Stimulated activated naive B cell treated with anti-CD40 and anti-IgM and Interleukin-4, amounts not matched to agents 10 μg/mL and 1 μg/mL and 100 μg/mL, for 72 hours (primary cell): Measurements from ENCODE around the gene TMEM163.
"Not testable (repeated sequence)": the region's sequence is repeated elsewhere in the genome, so short reads cannot be mapped to it uniquely, and the experiment has no call there.

Experiments
- ATAC-seq, 2 donors: fragments of 150-1000 bp; cut with Tn5 transposase; replicated peaks; 2 replicates each; pipeline ENCODE4 v1.10.0; 2021; ENCODE audit warnings: moderate library complexity in 1 of 2
- DNase-seq: peaks from one replicate; pipeline ENCODE4 v3.0.0; 2021
- H3K27ac Mint-ChIP-seq: one replicate; pipeline ENCODE4 v1.8.0; 2022; ENCODE audit warnings: mild to moderate bottlenecking, mixed read lengths
- H3K27me3 Mint-ChIP-seq, 2 donors: one replicate each; pipeline ENCODE4 v1.8.0; 2022; ENCODE audit warnings: mixed read lengths in 2 of 2
- H3K36me3 Mint-ChIP-seq, 2 donors: one replicate each; pipeline ENCODE4 v1.8.0; 2022; ENCODE audit warnings: mixed read lengths in 2 of 2, mild to moderate bottlenecking in 1 of 2
- H3K4me1 Mint-ChIP-seq, 2 donors: one replicate each; pipeline ENCODE4 v1.8.0; 2022; ENCODE audit warnings: mixed read lengths in 2 of 2, mild to moderate bottlenecking in 1 of 2
- H3K4me3 Mint-ChIP-seq, 2 donors: one replicate each; pipeline ENCODE4 v1.8.0; 2022; ENCODE audit warnings: mild to moderate bottlenecking in 2 of 2, mixed read lengths in 2 of 2, moderate library complexity in 1 of 2
- H3K9me3 Mint-ChIP-seq, 2 donors: one replicate each; pipeline ENCODE4 v1.8.0; 2022; ENCODE audit warnings: mixed read lengths in 2 of 2, mild to moderate bottlenecking in 1 of 2

TMEM163 gene

DNA sequence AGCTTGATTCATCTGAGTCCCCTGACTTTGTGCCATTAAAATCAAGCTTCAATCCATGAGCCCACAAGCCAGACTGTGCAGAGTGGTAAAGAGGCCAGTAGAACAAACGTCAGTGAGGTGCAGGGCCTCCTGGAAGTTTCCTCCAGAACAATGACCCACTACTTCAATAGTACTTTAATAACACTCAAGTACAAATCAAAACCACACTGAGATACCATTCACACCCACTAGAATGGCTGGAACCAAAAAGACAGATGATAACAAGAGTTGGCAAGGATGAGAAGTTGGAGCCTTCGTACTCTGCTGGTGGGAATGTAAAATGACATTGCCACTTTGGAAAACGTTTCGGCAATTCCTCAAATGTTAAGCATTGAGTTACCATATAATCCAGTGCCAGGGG is 181.1 kb downstream of the TMEM163 start:
- DNase-seq (no peak), ATAC-seq (no peak)
- Mint-ChIP-seq H3K27me3 (no peaks in the 10 kb centered on the region), H3K9me3 (no peaks in the 10 kb centered on the region), H3K4me1 (no peaks in the 10 kb centered on the region), H3K4me3 (no peak overlapping the region), H3K27ac (no peak overlapping the region), H3K36me3 (no peaks in the 10 kb centered on the region)

DNA sequence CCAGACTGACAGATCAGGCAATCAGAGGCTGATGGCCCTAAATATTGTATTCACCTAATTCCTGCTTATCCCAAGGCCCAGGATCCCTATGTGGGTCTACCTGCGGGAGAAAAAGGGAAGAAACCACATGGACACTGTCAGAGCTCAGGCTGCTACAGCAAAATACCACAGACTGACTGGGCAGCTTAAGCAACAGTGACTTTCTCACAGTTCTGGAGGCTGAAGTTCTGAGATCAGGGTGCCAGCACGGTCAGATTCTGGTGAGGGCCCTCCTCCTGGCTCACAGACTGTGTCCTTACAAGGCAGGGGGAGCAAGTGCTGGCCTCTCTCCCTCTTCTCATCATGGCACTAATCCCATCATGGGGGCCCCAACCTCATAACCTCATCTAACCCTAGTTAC is 181.7 kb downstream of the TMEM163 start:
- no peak overlapping the region for H3K4me3 Mint-ChIP-seq
- DNase-seq (no peak), ATAC-seq (no peak)
- no peaks in the 10 kb centered on the region for H3K36me3 Mint-ChIP-seq
- H3K27ac Mint-ChIP-seq = no peak overlapping the region
- H3K27me3 Mint-ChIP-seq = no peaks in the 10 kb centered on the region
- no peaks in the 10 kb centered on the region for H3K9me3 Mint-ChIP-seq
- H3K4me1 Mint-ChIP-seq = no peaks in the 10 kb centered on the region

DNA sequence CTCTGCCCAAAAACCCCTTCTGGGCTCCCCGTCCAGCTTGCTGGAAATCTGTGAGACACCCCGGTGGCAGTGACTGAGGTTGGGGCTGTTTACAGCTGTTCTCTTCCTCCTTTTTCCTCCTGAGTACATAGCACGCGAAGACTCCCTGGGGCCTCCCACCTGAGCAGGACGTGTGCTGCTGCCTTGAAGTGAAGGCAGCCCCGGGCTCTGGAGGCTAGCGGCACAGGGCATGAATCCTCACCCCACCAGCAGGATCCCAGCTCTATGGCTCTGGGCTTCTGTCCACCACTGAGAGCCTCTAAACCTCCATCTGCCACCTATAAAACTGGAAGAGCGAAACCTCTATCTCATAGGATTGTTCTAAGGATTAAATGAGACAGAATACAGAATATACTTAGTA is 182.5 kb downstream of the TMEM163 start:
- Mint-ChIP-seq H3K36me3 (no peaks in the 10 kb centered on the region), H3K27ac (no peak overlapping the region), H3K4me1 (no peaks in the 10 kb centered on the region), H3K27me3 (no peaks in the 10 kb centered on the region), H3K4me3 (no peak overlapping the region), H3K9me3 (no peaks in the 10 kb centered on the region)
- DNase-seq = no peak
- no peak for ATAC-seq

DNA sequence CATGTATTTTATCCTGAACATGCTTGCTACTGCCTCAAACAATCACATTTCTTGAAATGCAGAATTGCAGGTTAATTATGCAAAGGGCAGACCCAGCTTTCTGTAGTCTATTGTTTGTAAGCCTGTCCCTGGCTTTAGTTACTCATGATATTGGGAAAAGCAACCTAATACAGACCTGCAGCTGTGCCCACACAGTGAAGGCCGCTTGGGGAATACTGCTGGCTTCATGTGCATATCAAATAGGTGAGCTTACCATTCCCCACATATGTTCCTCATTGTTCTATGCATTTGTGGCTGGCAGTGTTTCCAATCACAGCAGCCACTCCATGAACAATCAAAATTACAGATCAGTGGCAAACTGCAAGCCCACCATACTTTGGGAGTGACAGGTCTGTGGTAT is 186.3 kb downstream of the TMEM163 start:
- H3K4me3 Mint-ChIP-seq = no peak overlapping the region
- ATAC-seq (no peak), DNase-seq (no peak)
- no peak overlapping the region for H3K27ac Mint-ChIP-seq
- no peaks in the 10 kb centered on the region for H3K4me1 Mint-ChIP-seq
- H3K27me3 Mint-ChIP-seq = no peaks in the 10 kb centered on the region
- no peaks in the 10 kb centered on the region for H3K9me3 Mint-ChIP-seq
- H3K36me3 Mint-ChIP-seq = no peaks in the 10 kb centered on the region

DNA sequence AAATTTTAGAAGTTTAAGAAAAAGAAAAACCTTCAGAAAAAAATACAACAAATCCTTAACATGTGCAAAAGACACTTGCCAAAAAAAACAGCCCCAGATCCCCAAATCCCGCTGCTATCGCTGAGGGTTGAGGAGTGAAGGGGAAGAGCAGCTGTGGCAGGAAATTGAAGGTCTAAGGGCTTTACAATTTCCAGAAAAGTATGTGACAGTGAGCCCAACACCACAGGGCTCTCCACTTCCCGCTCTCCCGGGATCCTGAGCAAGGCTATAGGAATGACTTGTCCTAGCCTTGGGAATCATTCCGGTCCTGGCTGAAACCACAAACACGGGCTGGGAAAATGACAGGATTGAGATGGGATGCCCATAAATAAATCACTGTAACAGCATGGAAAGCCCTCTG is 191.4 kb downstream of the TMEM163 start:
- no peak overlapping the region for H3K27ac Mint-ChIP-seq

DNA sequence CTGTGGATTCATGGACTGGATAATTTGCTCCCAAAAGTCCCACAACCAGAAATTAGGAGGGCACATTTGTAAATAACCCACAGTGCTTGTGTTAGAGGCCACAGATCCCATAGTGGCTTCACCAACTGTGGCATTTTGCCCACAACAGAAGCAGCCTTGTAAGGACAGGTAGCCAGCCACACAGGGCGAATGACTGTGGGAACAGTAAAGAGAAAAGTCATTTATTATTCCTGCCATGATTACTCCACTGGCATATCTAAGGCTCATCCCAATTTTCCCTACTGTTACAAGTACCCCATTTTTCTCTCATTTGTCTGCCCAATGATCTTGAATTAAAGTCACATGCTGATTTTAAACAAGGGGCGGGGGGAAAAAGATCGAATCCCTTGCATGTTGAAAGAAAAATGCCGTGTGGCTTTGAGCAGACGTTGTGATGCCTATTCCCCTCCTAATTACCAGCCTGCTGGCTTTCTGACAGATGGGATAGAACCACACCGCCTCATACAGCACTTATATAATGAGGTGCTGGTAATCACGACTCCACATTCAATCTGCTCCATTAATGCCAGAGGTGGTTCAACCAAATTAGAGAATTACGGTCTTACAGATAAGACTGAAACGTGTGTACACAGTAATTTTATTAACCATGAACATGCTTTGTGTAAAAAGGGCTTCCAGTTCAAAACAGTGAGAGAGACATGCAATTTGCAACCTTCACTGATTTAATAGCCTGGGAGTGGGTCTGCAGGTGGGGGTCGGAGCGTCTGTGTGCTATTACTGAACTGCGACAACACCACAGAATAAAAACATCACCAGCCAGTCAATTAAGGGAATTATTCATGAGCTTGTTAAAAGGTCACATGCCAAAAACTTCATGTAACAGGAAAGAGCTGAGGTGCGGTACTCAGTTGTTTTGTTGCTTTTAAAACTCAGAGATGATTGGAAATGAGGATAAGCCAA is 196.0 kb downstream of the TMEM163 start:
- no peak for ATAC-seq
- Mint-ChIP-seq H3K36me3 (no peaks in the 10 kb centered on the region), H3K27me3 (no peaks in the 10 kb centered on the region), H3K9me3 (no peaks in the 10 kb centered on the region), H3K4me3 (no peak overlapping the region), H3K4me1 (no peaks in the 10 kb centered on the region), H3K27ac (no peak overlapping the region)
- DNase-seq = no peak

More for the DNA sequence above, 191.4 kb downstream of the TMEM163 start:
- no peaks in the 10 kb centered on the region for H3K36me3 Mint-ChIP-seq
- no peak overlapping the region for H3K4me3 Mint-ChIP-seq
- DNase-seq = no peak
- no peak for ATAC-seq
- no peaks in the 10 kb centered on the region for H3K27me3 Mint-ChIP-seq
- H3K4me1 Mint-ChIP-seq = no peaks in the 10 kb centered on the region
- H3K9me3 Mint-ChIP-seq = no peaks in the 10 kb centered on the region

DNA sequence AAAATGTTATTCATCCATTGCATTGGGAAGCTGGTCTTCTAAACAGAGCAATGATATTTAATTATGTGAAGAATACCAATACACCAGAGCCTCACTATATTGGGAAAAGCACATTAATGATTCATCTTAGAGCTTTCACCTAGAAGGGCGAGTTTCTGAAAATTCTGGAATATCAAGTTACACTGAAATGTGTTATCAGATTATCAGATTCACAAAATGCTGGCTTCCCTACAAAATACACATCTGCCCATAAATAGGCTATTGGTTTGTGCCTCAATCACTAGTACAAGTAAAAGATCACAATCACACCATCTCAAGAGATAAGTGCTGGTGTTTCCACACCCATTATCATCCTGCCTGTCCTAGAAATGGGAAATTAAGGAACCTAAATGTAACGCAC is 200.7 kb downstream of the TMEM163 start:
- no peaks in the 10 kb centered on the region for H3K4me1 Mint-ChIP-seq
- H3K4me3 Mint-ChIP-seq = no peak overlapping the region
- no peak for ATAC-seq
- H3K27ac Mint-ChIP-seq = no peak overlapping the region
- H3K9me3 Mint-ChIP-seq = no peaks in the 10 kb centered on the region
- no peak for DNase-seq
- H3K27me3 Mint-ChIP-seq = no peaks in the 10 kb centered on the region
- no peaks in the 10 kb centered on the region for H3K36me3 Mint-ChIP-seq

DNA sequence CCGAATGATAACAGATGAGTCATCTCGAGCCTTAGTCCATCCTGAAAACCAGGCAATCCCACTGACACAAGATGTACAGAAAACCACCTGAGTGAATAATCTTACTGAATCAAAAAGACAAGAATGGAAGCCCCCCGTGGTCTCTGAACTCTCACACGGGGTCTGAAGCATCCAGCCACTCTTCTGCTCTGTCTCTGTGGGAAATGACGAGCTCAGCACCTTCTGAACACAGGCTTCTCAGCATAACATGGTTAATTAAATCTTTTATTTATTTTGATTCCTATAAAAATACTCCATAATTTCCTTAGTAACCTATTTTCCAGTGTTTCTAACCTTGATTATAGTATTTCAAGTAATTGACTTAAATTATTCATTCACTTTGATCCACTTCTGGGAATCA is 203.7 kb downstream of the TMEM163 start:
- Mint-ChIP-seq H3K9me3 (no peaks in the 10 kb centered on the region), H3K27me3 (no peaks in the 10 kb centered on the region), H3K27ac (no peak overlapping the region), H3K36me3 (no peaks in the 10 kb centered on the region), H3K4me1 (no peaks in the 10 kb centered on the region), H3K4me3 (no peak overlapping the region)
- DNase-seq (no peak), ATAC-seq (no peak)

DNA sequence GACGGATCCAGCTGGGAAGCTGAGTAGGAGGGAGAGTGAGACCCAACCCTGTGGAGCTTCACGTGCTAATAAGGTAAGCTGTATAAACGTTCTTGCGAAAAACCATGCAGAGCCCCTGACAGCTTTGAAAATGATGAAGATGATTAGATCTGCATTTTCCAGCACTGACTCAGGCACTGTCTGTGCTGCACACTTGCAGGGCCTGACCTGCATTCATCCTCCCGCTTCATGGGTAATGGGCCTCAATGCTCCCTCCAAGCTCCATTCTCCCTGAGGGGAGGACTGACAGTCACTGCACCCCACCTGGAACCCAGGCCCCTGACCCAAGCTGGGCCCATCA is 205.4 kb downstream of the TMEM163 start:
- DNase-seq = no peak
- H3K4me3 Mint-ChIP-seq = no peak overlapping the region
- no peak overlapping the region for H3K27ac Mint-ChIP-seq
- no peaks in the 10 kb centered on the region for H3K9me3 Mint-ChIP-seq
- no peaks in the 10 kb centered on the region for H3K27me3 Mint-ChIP-seq
- no peaks in the 10 kb centered on the region for H3K4me1 Mint-ChIP-seq
- ATAC-seq = no peak
- no peaks in the 10 kb centered on the region for H3K36me3 Mint-ChIP-seq

DNA sequence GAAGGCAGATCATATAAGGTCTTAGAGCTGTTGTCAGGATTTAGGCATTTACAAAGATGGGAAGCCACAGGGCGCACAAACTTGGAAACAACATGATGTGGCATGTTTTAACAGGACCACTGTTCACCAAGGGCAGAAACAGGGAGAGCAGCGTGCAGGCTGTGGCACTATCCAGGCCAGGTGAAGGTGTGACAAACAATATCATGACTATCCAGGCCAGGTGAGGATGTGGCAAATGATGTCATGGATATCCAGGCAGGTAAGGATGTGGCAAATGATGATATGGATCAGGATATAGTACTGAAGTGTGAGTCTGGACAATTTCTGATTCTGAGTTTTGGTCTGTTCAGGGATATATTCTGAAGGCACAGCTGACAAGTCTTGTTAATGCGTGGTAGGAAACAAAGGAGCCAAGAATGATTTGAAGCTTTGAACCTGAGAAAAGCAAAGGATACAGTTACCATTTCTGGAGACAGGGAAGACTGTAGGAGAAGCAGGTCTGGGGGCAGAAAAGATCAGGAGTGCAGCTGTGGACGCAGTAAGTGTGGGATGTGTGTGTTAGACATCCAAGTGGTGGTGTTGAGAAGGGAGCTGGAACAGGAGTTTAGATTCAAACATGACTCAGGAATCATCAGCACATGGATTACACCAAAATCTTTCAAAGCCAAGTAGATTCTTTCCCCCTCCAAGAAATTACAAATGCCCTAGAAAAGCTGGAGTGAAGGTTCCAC is 205.9 kb downstream of the TMEM163 start:
- no peaks in the 10 kb centered on the region for H3K4me1 Mint-ChIP-seq
- H3K27ac Mint-ChIP-seq = no peak overlapping the region
- H3K36me3 Mint-ChIP-seq = no peaks in the 10 kb centered on the region
- no peaks in the 10 kb centered on the region for H3K27me3 Mint-ChIP-seq
- H3K9me3 Mint-ChIP-seq = no peaks in the 10 kb centered on the region
- no peak overlapping the region for H3K4me3 Mint-ChIP-seq
- no peak for DNase-seq
- ATAC-seq = no peak

DNA sequence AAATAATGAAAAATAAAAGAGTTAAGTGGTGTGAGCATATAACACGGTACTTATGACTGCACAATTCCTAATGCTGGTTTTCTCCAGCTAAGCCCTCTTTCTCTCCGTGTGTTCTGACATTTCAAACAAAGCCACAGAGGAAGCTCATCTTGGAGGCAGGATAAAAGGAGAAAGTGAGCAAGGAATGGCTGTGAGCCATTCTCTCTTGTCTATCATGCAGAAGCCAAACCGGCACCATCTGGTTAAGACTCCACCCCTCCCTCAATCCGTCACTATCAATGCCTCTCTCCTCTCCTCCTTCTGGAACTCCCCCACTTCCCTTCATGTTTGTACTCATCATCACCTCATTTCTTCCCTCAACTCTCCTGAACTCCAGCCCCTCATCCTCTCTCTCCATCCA is 210.4 kb downstream of the TMEM163 start:
- no peak overlapping the region for H3K4me3 Mint-ChIP-seq
- H3K36me3 Mint-ChIP-seq = no peaks in the 10 kb centered on the region
- H3K4me1 Mint-ChIP-seq = no peaks in the 10 kb centered on the region
- ATAC-seq = no peak
- no peaks in the 10 kb centered on the region for H3K27me3 Mint-ChIP-seq
- no peaks in the 10 kb centered on the region for H3K9me3 Mint-ChIP-seq
- DNase-seq = no peak
- no peak overlapping the region for H3K27ac Mint-ChIP-seq

DNA sequence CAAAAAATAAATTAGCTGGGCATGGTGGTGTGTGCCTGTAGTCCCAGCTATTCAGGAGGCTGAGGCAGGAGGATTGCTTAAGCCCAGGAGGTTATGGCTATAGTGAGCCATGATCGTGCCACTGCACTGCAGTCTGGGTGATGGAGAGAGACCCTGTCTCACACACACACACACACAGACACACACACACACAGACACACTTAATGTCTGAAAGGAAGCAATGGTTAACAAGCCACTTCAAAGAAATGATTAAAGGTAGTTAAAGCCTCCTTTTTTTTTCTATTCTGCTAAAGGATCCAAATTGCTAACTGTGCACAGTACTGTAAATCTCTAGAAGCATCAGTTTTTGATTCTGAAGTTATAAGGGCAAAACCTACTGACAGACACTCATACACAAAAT is 211.1 kb downstream of the TMEM163 start:
- H3K4me3 Mint-ChIP-seq = no peak overlapping the region
- DNase-seq = no peak
- H3K27ac Mint-ChIP-seq = no peak overlapping the region
- ATAC-seq = no peak
- H3K36me3 Mint-ChIP-seq = no peaks in the 10 kb centered on the region
- H3K27me3 Mint-ChIP-seq = no peaks in the 10 kb centered on the region
- no peaks in the 10 kb centered on the region for H3K4me1 Mint-ChIP-seq
- H3K9me3 Mint-ChIP-seq = no peaks in the 10 kb centered on the region

DNA sequence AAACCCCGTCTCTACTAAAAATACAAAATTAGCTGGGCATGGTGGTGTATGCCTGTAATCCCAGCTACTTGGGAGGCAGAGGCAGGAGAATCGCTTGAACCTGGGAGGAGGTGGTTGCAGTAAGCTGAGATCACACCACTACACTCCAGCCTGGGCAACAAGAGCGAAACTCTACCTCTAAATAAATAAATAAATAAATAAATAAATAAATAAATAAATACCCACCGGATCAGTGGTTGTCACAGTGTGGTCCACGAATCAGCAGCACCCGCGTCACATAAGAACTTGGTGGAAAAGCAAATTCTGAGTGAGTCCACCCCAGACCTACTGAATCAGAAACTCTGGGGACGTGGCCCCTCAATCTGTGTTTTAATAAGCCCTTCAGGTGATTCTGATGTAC is 211.6 kb downstream of the TMEM163 start:
- ATAC-seq, DNase-seq, H3K27me3 Mint-ChIP-seq, H3K4me1 Mint-ChIP-seq, H3K4me3 Mint-ChIP-seq, H3K36me3 Mint-ChIP-seq, H3K27ac Mint-ChIP-seq, H3K9me3 Mint-ChIP-seq: not testable (repeated sequence)

DNA sequence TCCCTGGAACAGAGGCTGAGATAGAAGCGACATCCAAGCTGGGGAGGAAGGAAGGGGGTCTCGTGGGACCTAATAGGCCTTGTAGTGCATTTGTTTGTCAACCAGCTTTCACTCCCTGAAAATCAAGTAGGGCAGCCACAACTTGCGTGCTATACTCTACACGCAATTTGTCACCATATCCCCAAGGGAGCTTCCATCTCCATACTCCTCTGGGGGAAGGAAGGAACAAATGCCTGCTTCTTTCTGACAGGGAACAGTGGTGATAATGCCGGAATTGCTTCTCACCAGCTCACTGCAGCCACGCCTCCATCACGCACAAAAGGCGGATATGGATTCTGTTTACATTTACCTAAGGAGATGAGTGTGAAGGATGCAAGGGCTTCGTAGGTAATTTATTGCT is 213.4 kb downstream of the TMEM163 start:
- no peaks in the 10 kb centered on the region for H3K9me3 Mint-ChIP-seq
- H3K4me3 Mint-ChIP-seq = no peak overlapping the region
- DNase-seq (no peak), ATAC-seq (no peak)
- H3K36me3 Mint-ChIP-seq = no peaks in the 10 kb centered on the region
- no peaks in the 10 kb centered on the region for H3K27me3 Mint-ChIP-seq
- H3K4me1 Mint-ChIP-seq = no peaks in the 10 kb centered on the region
- H3K27ac Mint-ChIP-seq = no peak overlapping the region

DNA sequence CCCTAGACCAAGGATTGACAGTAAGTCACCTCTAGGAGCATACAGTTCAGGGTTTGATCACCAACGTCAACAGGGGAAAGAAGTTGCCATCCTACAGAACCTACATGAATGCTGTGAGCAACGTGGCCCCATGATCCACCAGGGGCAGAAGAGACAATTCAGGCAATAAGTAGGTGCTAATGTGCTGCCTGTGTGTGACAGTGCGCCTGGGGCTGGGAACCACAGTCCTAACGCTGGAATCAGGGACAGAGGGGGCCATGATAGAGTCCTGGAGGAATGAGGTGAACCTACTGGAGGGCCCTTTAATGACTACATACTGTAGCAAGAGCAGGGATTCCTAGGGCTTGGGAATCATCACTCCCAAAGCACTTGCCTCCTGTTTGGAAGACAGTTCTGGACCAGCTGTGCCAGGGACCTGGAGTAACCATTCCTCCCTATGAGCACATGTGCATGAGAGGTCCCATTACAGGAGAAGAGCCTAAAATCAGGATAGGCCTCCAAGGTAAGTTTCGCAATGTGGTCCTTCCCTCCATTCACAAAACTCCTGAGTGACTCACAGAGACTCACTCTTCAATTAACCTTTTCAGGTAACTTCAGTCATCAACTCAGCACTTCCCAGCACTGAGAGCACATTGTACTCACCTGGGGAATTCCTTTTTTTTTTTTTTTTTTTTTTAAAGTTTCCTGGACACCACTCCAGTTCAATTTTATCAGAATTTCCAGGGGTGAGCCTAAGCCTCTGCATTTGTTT is 214.0 kb downstream of the TMEM163 start:
- H3K27ac Mint-ChIP-seq = no peak overlapping the region
- ATAC-seq (no peak), DNase-seq (no peak)
- no peaks in the 10 kb centered on the region for H3K36me3 Mint-ChIP-seq
- no peaks in the 10 kb centered on the region for H3K9me3 Mint-ChIP-seq
- H3K4me3 Mint-ChIP-seq = no peak overlapping the region
- no peaks in the 10 kb centered on the region for H3K4me1 Mint-ChIP-seq
- no peaks in the 10 kb centered on the region for H3K27me3 Mint-ChIP-seq
